Panc1 (cell line): ENCODE measurements around the gene ITM2C.

Source experiments
- POLR2AphosphoS5 ChIP-seq: IDR thresholded peaks from 2 replicates; pipeline ENCODE4 v1.6.1; 2012; ENCODE audit warnings: mild to moderate bottlenecking, low read depth, low read length, moderate library complexity
- SIN3A ChIP-seq: IDR thresholded peaks from 2 replicates; pipeline ENCODE4 v1.6.1; 2012; ENCODE audit warnings: low read depth, mild to moderate bottlenecking, low read length, moderate library complexity, borderline replicate concordance; ENCODE audit not compliant: insufficient read depth
- TCF7L2 ChIP-seq: IDR thresholded peaks from 2 replicates; pipeline ENCODE4 v1.6.1; 2011; ENCODE audit warnings: mild to moderate bottlenecking, low read depth, low read length, inconsistent platforms
- TF ChIP-seq, protein P1 (sequence below): fragments of 450-650 bp; IDR thresholded peaks from 2 replicates; pipeline ENCODE4 v1.5.1; 2017; ENCODE audit warnings: mild to moderate bottlenecking
- TF ChIP-seq, protein P2 (sequence below), 2 experiments: IDR thresholded peaks; 2 replicates each; pipeline ENCODE4 v1.6.1; 2011 to 2012; ENCODE audit warnings: low read depth in 2 of 2, control low read depth in 1 of 2, low read length in 1 of 2, mild to moderate bottlenecking in 1 of 2, moderate library complexity in 1 of 2; ENCODE audit not compliant: insufficient read depth in 1 of 2

DNA sequence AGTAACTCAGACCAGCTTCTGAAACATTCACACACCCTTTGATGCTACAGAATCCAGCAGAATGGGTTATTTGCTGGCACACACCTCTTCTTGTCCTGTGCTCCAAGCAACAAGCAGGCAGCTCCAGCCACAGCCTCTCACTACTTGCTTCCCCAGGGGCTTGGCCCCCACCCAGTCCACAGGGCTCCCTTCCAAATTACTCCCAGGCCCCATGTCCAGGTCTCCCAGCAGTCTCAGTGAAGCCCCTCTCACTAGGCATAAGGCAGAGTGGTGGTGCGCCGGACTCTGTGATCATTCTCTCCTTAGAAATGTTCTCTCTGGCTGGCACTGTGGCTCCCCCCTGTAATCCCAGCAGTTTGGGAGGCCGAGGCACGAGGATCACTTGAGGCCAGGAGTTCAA is 25.9 kb downstream of the ITM2C start:
- TF ChIP-seq, protein P1, sequence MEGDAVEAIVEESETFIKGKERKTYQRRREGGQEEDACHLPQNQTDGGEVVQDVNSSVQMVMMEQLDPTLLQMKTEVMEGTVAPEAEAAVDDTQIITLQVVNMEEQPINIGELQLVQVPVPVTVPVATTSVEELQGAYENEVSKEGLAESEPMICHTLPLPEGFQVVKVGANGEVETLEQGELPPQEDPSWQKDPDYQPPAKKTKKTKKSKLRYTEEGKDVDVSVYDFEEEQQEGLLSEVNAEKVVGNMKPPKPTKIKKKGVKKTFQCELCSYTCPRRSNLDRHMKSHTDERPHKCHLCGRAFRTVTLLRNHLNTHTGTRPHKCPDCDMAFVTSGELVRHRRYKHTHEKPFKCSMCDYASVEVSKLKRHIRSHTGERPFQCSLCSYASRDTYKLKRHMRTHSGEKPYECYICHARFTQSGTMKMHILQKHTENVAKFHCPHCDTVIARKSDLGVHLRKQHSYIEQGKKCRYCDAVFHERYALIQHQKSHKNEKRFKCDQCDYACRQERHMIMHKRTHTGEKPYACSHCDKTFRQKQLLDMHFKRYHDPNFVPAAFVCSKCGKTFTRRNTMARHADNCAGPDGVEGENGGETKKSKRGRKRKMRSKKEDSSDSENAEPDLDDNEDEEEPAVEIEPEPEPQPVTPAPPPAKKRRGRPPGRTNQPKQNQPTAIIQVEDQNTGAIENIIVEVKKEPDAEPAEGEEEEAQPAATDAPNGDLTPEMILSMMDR = no peak
- no peak for TF ChIP-seq POLR2AphosphoS5
- TF ChIP-seq SIN3A = no peak
- TF ChIP-seq, protein P2, sequence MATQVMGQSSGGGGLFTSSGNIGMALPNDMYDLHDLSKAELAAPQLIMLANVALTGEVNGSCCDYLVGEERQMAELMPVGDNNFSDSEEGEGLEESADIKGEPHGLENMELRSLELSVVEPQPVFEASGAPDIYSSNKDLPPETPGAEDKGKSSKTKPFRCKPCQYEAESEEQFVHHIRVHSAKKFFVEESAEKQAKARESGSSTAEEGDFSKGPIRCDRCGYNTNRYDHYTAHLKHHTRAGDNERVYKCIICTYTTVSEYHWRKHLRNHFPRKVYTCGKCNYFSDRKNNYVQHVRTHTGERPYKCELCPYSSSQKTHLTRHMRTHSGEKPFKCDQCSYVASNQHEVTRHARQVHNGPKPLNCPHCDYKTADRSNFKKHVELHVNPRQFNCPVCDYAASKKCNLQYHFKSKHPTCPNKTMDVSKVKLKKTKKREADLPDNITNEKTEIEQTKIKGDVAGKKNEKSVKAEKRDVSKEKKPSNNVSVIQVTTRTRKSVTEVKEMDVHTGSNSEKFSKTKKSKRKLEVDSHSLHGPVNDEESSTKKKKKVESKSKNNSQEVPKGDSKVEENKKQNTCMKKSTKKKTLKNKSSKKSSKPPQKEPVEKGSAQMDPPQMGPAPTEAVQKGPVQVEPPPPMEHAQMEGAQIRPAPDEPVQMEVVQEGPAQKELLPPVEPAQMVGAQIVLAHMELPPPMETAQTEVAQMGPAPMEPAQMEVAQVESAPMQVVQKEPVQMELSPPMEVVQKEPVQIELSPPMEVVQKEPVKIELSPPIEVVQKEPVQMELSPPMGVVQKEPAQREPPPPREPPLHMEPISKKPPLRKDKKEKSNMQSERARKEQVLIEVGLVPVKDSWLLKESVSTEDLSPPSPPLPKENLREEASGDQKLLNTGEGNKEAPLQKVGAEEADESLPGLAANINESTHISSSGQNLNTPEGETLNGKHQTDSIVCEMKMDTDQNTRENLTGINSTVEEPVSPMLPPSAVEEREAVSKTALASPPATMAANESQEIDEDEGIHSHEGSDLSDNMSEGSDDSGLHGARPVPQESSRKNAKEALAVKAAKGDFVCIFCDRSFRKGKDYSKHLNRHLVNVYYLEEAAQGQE (IDR thresholded peaks at IDR 0.05; ENCODE audit: insufficient read depth in 1 of 2, low read depth in 2 of 2, low read length in 1 of 2) = no peak
- no peak for TF ChIP-seq TCF7L2
